Caco-2 (cell line): Measurements from ENCODE around the gene TFEB. TPM values are rescaled to one million over a fixed set of nuclear protein-coding genes. Genes with fewer than 3 reads are reported as not detected.

Source experiments
- BruUV-seq: library from RNA; stranded (reverse); fragments of 400-500 nt; replicated peaks from 2 replicates; lab custom pipeline; 2021; lab: Mats Ljungman, UMichigan
- CTCF ChIA-PET: fragments of 300-600 bp; sonication (Branson Sonifier 250); formaldehyde crosslinking; loops from one replicate; lab custom pipeline; 2022; ENCODE audit warnings: antibody characterized with exemption; lab: Charles Lee
- POLR2A ChIA-PET: fragments of 300-600 bp; sonication (Branson Sonifier 250); formaldehyde crosslinking; loops from one replicate; lab custom pipeline; 2022; ENCODE audit warnings: antibody characterized with exemption; lab: Charles Lee
- DNase-seq, 2 experiments: peaks; one replicate each; pipeline versions ENCODE4 v3.0.0 to v3.0.0-alpha.2; 2020 to 2022
- H3K27me3 ChIP-seq: replicated peaks from 2 replicates; pipeline ENCODE4 v1.6.0; 2011; ENCODE audit warnings: low read length; ENCODE audit not compliant: control insufficient read depth, insufficient read depth
- H3K36me3 ChIP-seq: 2 replicates; pipeline ENCODE4 v1.5.1; 2011; ENCODE audit warnings: low read length; ENCODE audit not compliant: control insufficient read depth, insufficient read depth
- H3K4me1 ChIP-seq: fragments of 250-450 bp; sonication (Bioruptor Pico); 2 replicates; pipeline ENCODE4 v1.5.1; 2020; ENCODE audit warnings: mild to moderate bottlenecking
- H3K4me3 ChIP-seq: 2 replicates; pipeline ENCODE4 v1.5.1; 2011; ENCODE audit warnings: low read depth, mild to moderate bottlenecking, control low read depth, low read length
- H3K9me3 ChIP-seq: fragments of 250-450 bp; sonication (Bioruptor Pico); 2 replicates; pipeline ENCODE4 v1.5.1; 2020; ENCODE audit warnings: mild to moderate bottlenecking, moderate library complexity
- H3K27ac Mint-ChIP-seq: one replicate; pipeline ENCODE4 v1.8.0; 2022; ENCODE audit warnings: mixed read lengths; ENCODE audit not compliant: unreplicated experiment
- H3K27me3 Mint-ChIP-seq: one replicate; pipeline ENCODE4 v1.8.0; 2022; ENCODE audit warnings: mixed read lengths; ENCODE audit not compliant: insufficient read depth, unreplicated experiment
- H3K36me3 Mint-ChIP-seq: one replicate; pipeline ENCODE4 v1.8.0; 2022; ENCODE audit warnings: mild to moderate bottlenecking, mixed read lengths; ENCODE audit not compliant: insufficient read depth, unreplicated experiment
- H3K4me1 Mint-ChIP-seq: one replicate; pipeline ENCODE4 v1.8.0; 2022; ENCODE audit warnings: low read depth, mixed read lengths; ENCODE audit not compliant: unreplicated experiment
- H3K4me3 Mint-ChIP-seq: one replicate; pipeline ENCODE4 v1.8.0; 2022; ENCODE audit warnings: mild to moderate bottlenecking, moderate library complexity, mixed read lengths; ENCODE audit not compliant: unreplicated experiment
- H3K9me3 Mint-ChIP-seq: one replicate; pipeline ENCODE4 v1.8.0; 2022; ENCODE audit warnings: mixed read lengths; ENCODE audit not compliant: unreplicated experiment
- CTCF ChIP-seq, 2 experiments: fragments of 200-600 bp in 1 of 2; IDR thresholded peaks; 1 replicate in 1 of 2; 2 replicates in 1 of 2; pipeline versions ENCODE4 v1.5.1 to v1.8.0; 2011 to 2022; ENCODE audit warnings: antibody characterized with exemption in 1 of 2, control low read depth in 1 of 2, inconsistent platforms in 1 of 2, low read depth in 1 of 2, low read length in 1 of 2, mild to moderate bottlenecking in 1 of 2, moderate library complexity in 1 of 2; ENCODE audit not compliant: insufficient read depth in 1 of 2, severe bottlenecking in 1 of 2, unreplicated experiment in 1 of 2
- intact Hi-C: fragments of 100-400 bp; cut with micrococcal nuclease; formaldehyde crosslinking; loops from one replicate; pipeline ENCODE4 v1.10.0; 2022; ENCODE audit not compliant: unreplicated experiment
- total RNA-seq: library from RNA; stranded (reverse); gene quantifications from 2 replicates; pipeline ENCODE4 v1.2.3, GENCODE V29; 2022

TFEB gene
- total RNA-seq, 1 experiment from 2014 or later: 3.8 TPM

GRCh38 chr6:41704656-41705310 is 30.6 kb downstream of the TFEB start:
- H3K4me1 Mint-ChIP-seq: no peaks in the 10 kb centered on the region

DNA sequence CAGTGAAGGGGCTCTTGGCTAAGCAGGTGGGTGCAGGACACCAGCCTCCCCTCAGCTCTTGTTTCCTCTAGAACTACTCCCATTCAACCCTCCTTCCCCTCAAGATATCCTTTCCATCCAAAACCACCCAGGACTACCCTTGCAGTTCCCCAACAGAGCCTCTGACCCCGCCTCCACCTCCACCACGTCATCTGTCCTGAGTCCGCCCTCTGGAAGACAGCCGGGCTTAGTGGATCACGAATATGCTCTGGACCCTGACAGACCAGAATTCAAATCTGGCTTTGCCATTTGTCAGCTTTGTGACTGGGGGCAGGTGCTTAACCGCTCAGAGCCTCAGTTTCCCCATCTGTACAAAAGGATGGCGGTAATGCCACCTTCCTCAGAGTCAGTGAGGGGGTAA is 31.4 kb downstream of the TFEB start:
- intact Hi-C loops: no loop called here
- H3K9me3 ChIP-seq: no peaks in the 10 kb centered on the region
- H3K4me1 ChIP-seq: no peaks in the 10 kb centered on the region
- Mint-ChIP-seq H3K4me3 (no peak overlapping the region), H3K9me3 (no peaks in the 10 kb centered on the region), H3K36me3 (no peaks in the 10 kb centered on the region), H3K27me3 (no peaks in the 10 kb centered on the region), H3K4me1 (no peaks in the 10 kb centered on the region), H3K27ac (no peak overlapping the region)
- H3K36me3 ChIP-seq: no peaks in the 10 kb centered on the region
- no peaks in the 10 kb centered on the region for H3K27me3 ChIP-seq
- H3K4me3 ChIP-seq: no peak overlapping the region
- POLR2A ChIA-PET: no interaction called here
- DNase-seq: no peak
- CTCF ChIA-PET: no interaction called here
- BruUV-seq: no TSS peak
- TF ChIP-seq CTCF (IDR thresholded peaks at IDR 0.05; ENCODE audit: insufficient read depth in 1 of 2, low read depth in 1 of 2, low read length in 1 of 2, severe bottlenecking in 1 of 2, unreplicated experiment in 1 of 2): no peak

More at GRCh38 chr6:41704656-41705310, 30.6 kb downstream of the TFEB start:
- no peak overlapping the region for H3K4me3 ChIP-seq
- Mint-ChIP-seq H3K27me3 (no peaks in the 10 kb centered on the region), H3K4me3 (no peak overlapping the region), H3K27ac (no peak overlapping the region), H3K9me3 (no peaks in the 10 kb centered on the region), H3K36me3 (no peaks in the 10 kb centered on the region)
- H3K27me3 ChIP-seq: no peaks in the 10 kb centered on the region
- intact Hi-C loops: no loop called here
- H3K36me3 ChIP-seq: no peaks in the 10 kb centered on the region
- no TSS peak for BruUV-seq
- POLR2A ChIA-PET: no interaction called here
- no peak for TF ChIP-seq CTCF (IDR thresholded peaks at IDR 0.05; ENCODE audit: insufficient read depth in 1 of 2, low read depth in 1 of 2, low read length in 1 of 2, severe bottlenecking in 1 of 2, unreplicated experiment in 1 of 2)
- H3K4me1 ChIP-seq: no peaks in the 10 kb centered on the region
- no peaks in the 10 kb centered on the region for H3K9me3 ChIP-seq
- no peak for DNase-seq
- CTCF ChIA-PET: interaction anchor here (0.6 kb wide), 2 partner anchors 29 to 271 kb away, joined by 3 read pairs; no protein-coding TSS in a partner anchor

DNA sequence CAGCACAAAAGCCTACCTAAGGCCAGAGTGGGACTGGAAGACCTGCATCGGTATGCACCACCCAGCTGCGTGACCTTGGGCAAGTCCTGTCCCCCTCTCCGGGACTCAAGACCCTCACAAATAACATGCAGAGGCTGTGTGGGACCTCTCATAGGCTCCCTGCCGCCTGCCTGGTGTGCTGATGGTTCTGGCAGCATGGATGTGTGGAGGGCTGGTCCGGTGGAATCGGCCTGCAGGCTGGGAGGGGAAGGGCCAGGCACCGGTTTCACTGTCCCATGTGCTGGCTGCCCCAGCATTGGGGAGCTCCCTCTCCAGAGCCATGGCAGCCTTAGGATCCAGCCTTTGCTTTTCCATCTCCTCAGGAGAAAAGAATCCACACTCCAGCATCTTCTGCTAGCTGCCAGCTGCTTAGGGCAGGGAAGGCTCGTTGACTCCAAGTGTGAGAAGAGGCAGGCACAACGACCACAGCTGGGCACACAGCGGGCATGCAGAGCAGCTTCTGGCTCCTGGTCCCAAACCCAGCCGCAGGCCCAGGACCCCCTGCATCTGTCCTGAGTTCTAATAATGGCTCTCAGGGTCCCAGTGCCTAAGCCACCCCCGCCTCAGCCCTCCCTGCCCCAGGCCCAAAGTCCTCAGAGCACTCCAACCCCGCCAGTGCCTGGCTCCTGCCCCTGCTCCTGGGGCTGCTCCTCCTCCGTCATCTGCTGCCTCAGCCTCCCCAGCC is 32.5 kb downstream of the TFEB start:
- no peaks in the 10 kb centered on the region for H3K9me3 Mint-ChIP-seq

More for the DNA sequence above, 32.5 kb downstream of the TFEB start:
- Histone ChIP-seq H3K9me3 (no peaks in the 10 kb centered on the region), H3K36me3 (no peaks in the 10 kb centered on the region), H3K27me3 (no peaks in the 10 kb centered on the region), H3K4me3 (no peak overlapping the region), H3K4me1 (no peaks in the 10 kb centered on the region)
- Mint-ChIP-seq H3K4me1 (no peaks in the 10 kb centered on the region), H3K27me3 (no peaks in the 10 kb centered on the region), H3K4me3 (no peak overlapping the region), H3K36me3 (no peaks in the 10 kb centered on the region), H3K27ac (no peak overlapping the region)
- CTCF ChIA-PET: no interaction called here
- POLR2A ChIA-PET: no interaction called here
- TF ChIP-seq CTCF (IDR thresholded peaks at IDR 0.05; ENCODE audit: insufficient read depth in 1 of 2, low read depth in 1 of 2, low read length in 1 of 2, severe bottlenecking in 1 of 2, unreplicated experiment in 1 of 2): no peak
- DNase-seq: no peak
- intact Hi-C loops: no loop called here
- no TSS peak for BruUV-seq
